HepG2 (cell line): ENCODE measurements around the gene TMPO. TPM values are rescaled to one million over a fixed set of nuclear protein-coding genes. Genes with fewer than 3 reads are reported as not detected.

Source experiments
- BATF2 ChIP-seq: sonication (generic); formaldehyde crosslinking; IDR thresholded peaks from 2 replicates; pipeline ENCODE4 v1.8.0; 2022; ENCODE audit warnings: mild to moderate bottlenecking, missing genetic modification reagents, moderate library complexity
- IKZF5 ChIP-seq: IDR thresholded peaks from 2 replicates; pipeline ENCODE4 v1.6.1; 2018; ENCODE audit warnings: missing genetic modification reagents, mild to moderate bottlenecking, missing compliant biosample characterization
- NCOR1 ChIP-seq: fragments of 200-600 bp; sonication (generic); IDR thresholded peaks from 2 replicates; pipeline ENCODE4 v1.7.0; 2017; ENCODE audit warnings: antibody characterized with exemption, low read length, borderline replicate concordance
- NKX3-1 ChIP-seq: sonication (generic); formaldehyde crosslinking; IDR thresholded peaks from 2 replicates; pipeline ENCODE4 v1.5.0; 2020; ENCODE audit warnings: missing genetic modification reagents
- RAD51 ChIP-seq: fragments of 450-650 bp; IDR thresholded peaks from 2 replicates; pipeline ENCODE4 v1.6.1; 2016; ENCODE audit warnings: borderline replicate concordance
- RBFOX2 ChIP-seq: fragments of 200-400 bp; formaldehyde crosslinking; IDR thresholded peaks from 2 replicates; pipeline ENCODE4 v1.6.1; 2017; ENCODE audit warnings: low read depth, mild to moderate bottlenecking, low read length
- REXO4 ChIP-seq: sonication (generic); formaldehyde crosslinking; IDR thresholded peaks from 2 replicates; pipeline ENCODE4 v1.8.0; 2022; ENCODE audit warnings: missing genetic modification reagents, mild to moderate bottlenecking, borderline replicate concordance
- SMAD3 ChIP-seq: sonication (generic); formaldehyde crosslinking; IDR thresholded peaks from 2 replicates; pipeline ENCODE4 v1.4.0; 2020; ENCODE audit warnings: missing genetic modification reagents
- SRY ChIP-seq: sonication (generic); formaldehyde crosslinking; IDR thresholded peaks from 2 replicates; pipeline ENCODE4 v1.8.0; 2022; ENCODE audit warnings: mild to moderate bottlenecking, missing genetic modification reagents
- TBX3 ChIP-seq: fragments of 450-650 bp; IDR thresholded peaks from 2 replicates; pipeline ENCODE4 v1.6.1; 2017; ENCODE audit warnings: antibody characterized with exemption, mild to moderate bottlenecking, inconsistent platforms, borderline replicate concordance
- YEATS4 ChIP-seq: sonication (generic); formaldehyde crosslinking; IDR thresholded peaks from 2 replicates; pipeline ENCODE4 v1.4.0; 2020; ENCODE audit warnings: missing genetic modification reagents, borderline replicate concordance
- ZFP36 ChIP-seq: fragments of 150-350 bp; IDR thresholded peaks from 2 replicates; pipeline ENCODE4 v1.6.1; 2018; ENCODE audit warnings: borderline replicate concordance, low read length, low read depth; ENCODE audit not compliant: partially characterized antibody
- ZHX2 ChIP-seq, 2 experiments: sonication (generic) in 1 of 2; formaldehyde crosslinking in 1 of 2; IDR thresholded peaks; 2 replicates each; pipeline versions ENCODE4 v1.6.1 to v1.9.0; 2014 to 2022; ENCODE audit warnings: antibody characterized with exemption in 1 of 2, borderline replicate concordance in 1 of 2, inconsistent platforms in 1 of 2, low read depth in 1 of 2, missing genetic modification reagents in 1 of 2
- ZNF33B ChIP-seq: sonication (generic); formaldehyde crosslinking; IDR thresholded peaks from 2 replicates; pipeline ENCODE4 v1.5.1; 2020; ENCODE audit warnings: mild to moderate bottlenecking, missing genetic modification reagents
- ZNF430 ChIP-seq: sonication (generic); formaldehyde crosslinking; IDR thresholded peaks from 2 replicates; pipeline ENCODE4 v1.9.0; 2021; ENCODE audit warnings: mild to moderate bottlenecking, missing genetic modification reagents
- ZNF512B ChIP-seq: sonication (generic); formaldehyde crosslinking; IDR thresholded peaks from 2 replicates; pipeline ENCODE4 v1.5.1; 2020; ENCODE audit warnings: missing genetic modification reagents, mild to moderate bottlenecking, borderline replicate concordance
- ZNF552 ChIP-seq: sonication (generic); formaldehyde crosslinking; IDR thresholded peaks from 2 replicates; pipeline ENCODE4 v1.9.0; 2022; ENCODE audit warnings: missing genetic modification reagents, mild to moderate bottlenecking, borderline replicate concordance
- ZNF639 ChIP-seq: conservative IDR thresholded peaks from 2 replicates; pipeline ENCODE4 v1.6.1; 2018; ENCODE audit warnings: missing genetic modification reagents
- polyA plus RNA-seq, 8 experiments: library from polyadenylated mRNA; depleted of rRNA in 3 of 8; stranded (reverse) in 7 of 8; unstranded in 1 of 8; fragments of >200 nt; fragmentation: Illumina TruSeq in 4 of 8; extraction: Trizol in 4 of 8; gene quantifications; 2 replicates each; pipeline versions ENCODE4 v1.2.1 to v1.2.3, GENCODE V29; 2011 to 2016; ENCODE audit warnings: low read depth in 4 of 8, missing spikeins in 1 of 8, mixed read lengths in 1 of 8; ENCODE audit not compliant: insufficient read depth in 1 of 8
- total RNA-seq, 5 experiments: library from RNA; depleted of rRNA; stranded (reverse); fragments of >200 nt; fragmentation: Illumina TruSeq; extraction: Trizol; gene quantifications; 2 replicates each; pipeline ENCODE4 v1.2.3, GENCODE V29; 2016; ENCODE audit warnings: low read depth in 1 of 5

Gene TMPO
- total and polyA plus RNA-seq, 2 of the 13 experiments (the other 11 are each of a cell fraction or from before 2014, with no cell fraction given) = 24.2 to 167 TPM

- peak; percentile 65; the same call in 1 of the 2 replicates for TF ChIP-seq ZNF33B (CRISPR knock-in tag)
- TF ChIP-seq ZNF552 = no peak
- no peak for TF ChIP-seq ZNF512B (CRISPR knock-in tag)
- 0 out of 2 replicates have a peak, but pooled peaks have one; percentile 1 for TF ChIP-seq ZNF639
- no peak for TF ChIP-seq ZHX2 (IDR thresholded peaks at IDR 0.05; ENCODE audit: low read depth)
- TF ChIP-seq ZHX2 (CRISPR knock-in tag; IDR thresholded peaks at IDR 0.05; ENCODE audit: borderline replicate concordance) = peak; percentile 4; the same call in 1 of the 2 replicates
- TF ChIP-seq NCOR1 = peak; percentile 68
- no peak for TF ChIP-seq RBFOX2
- TF ChIP-seq TBX3 = 0 out of 2 replicates have a peak, but pooled peaks have one; percentile 5
- TF ChIP-seq NKX3-1 = no peak
- TF ChIP-seq IKZF5 (CRISPR knock-in tag) = 0 out of 2 replicates have a peak, but pooled peaks have one; percentile 52
- no peak for TF ChIP-seq YEATS4 (CRISPR knock-in tag)
- peak; percentile 66; the same call in 1 of the 2 replicates for TF ChIP-seq SMAD3 (CRISPR knock-in tag)
- TF ChIP-seq REXO4 = no peak
- TF ChIP-seq ZFP36 = peak; percentile 30
- 0 out of 2 replicates have a peak, but pooled peaks have one; percentile 35 for TF ChIP-seq BATF2 (CRISPR knock-in tag)
- TF ChIP-seq SRY (CRISPR knock-in tag) = no peak
- TF ChIP-seq RAD51 = no peak
- TF ChIP-seq ZNF430 (CRISPR knock-in tag) = peak; percentile 26; the same call in 1 of the 2 replicates
These were observed 12.1 kb upstream of the TMPO start (continued) for GRCh38 chr12:98503342-98503591.
